SK-N-MC (cell line): Measurements from ENCODE around the gene GLS2.

Experiments
- EZH2 ChIP-seq: fragments of 200-600 bp; sonication (generic); IDR thresholded peaks from one replicate; pipeline ENCODE4 v1.6.1; 2017; ENCODE audit warnings: antibody characterized with exemption
- FOXP2 ChIP-seq: optimal IDR thresholded peaks from 2 replicates; pipeline ENCODE3; 2011; ENCODE audit warnings: mild to moderate bottlenecking, moderate library complexity; ENCODE audit not compliant: insufficient read depth; ENCODE audit errors: extremely low read length, control extremely low read depth
- POLR2AphosphoS5 ChIP-seq: IDR thresholded peaks from 2 replicates; pipeline ENCODE4 v1.6.1; 2012; ENCODE audit warnings: mild to moderate bottlenecking, low read depth, low read length, borderline replicate concordance

GRCh38 chr12:56486694-56487093 lies 1.3 kb downstream of the GLS2 start:
- TF ChIP-seq EZH2 (no peak), POLR2AphosphoS5 (no peak), FOXP2 (no peak)
